ENCODE results near the gene SMPD1.
A peak's percentile ranks its signal among the peaks of the same experiment; 100 is the strongest.
"Not testable (repeated sequence)": the region's sequence is repeated elsewhere in the genome, so short reads cannot be mapped to it uniquely, and the experiment has no call there.

SMPD1 gene

DNA sequence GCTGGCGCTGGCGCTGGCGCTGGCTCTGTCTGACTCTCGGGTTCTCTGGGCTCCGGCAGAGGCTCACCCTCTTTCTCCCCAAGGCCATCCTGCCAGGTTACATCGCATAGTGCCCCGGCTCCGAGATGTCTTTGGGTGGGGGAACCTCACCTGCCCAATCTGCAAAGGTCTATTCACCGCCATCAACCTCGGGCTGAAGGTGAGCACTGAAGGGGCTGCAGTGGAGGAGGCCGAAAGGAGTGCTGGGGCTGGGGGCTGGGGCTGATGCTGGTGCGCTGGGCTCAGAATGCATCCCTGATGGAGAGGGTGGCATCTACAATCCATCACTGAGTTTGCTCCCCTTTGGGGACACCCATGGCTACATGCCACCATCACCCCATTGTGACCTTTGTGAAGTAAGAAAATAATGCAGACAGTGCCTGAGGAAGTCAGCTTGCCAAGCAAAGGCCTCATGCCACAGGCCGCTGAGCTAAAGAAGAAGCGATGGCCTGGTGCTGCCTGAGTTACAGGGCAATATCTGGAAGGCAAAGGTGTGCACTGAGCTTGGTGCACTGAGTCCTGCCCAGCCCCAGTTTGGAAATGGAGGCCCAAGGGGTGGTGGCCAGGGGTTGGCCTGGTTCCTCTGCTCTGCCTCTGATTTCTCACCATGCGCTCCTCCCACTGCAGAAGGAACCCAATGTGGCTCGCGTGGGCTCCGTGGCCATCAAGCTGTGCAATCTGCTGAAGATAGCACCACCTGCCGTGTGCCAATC, 620 bp downstream of the SMPD1 start:
- no peak for DNase-seq

- DNase-seq, result no peak
These were observed 1.4 kb downstream of the SMPD1 start for GRCh38 chr11:6391537-6392134.

GRCh38 chr11:6392251-6392650, 2.0 kb downstream of the SMPD1 start:
- DNase-seq, result not testable (repeated sequence)

- DNase-seq, result no peak
These were observed 3.9 kb downstream of the SMPD1 start for GRCh38 chr11:6393989-6394670.

GRCh38 chr11:6395470-6396060, 5.3 kb downstream of the SMPD1 start:
- no peak for DNase-seq

- DNase-seq, result no peak
These were observed 6.9 kb downstream of the SMPD1 start for GRCh38 chr11:6397156-6397555.

DNA sequence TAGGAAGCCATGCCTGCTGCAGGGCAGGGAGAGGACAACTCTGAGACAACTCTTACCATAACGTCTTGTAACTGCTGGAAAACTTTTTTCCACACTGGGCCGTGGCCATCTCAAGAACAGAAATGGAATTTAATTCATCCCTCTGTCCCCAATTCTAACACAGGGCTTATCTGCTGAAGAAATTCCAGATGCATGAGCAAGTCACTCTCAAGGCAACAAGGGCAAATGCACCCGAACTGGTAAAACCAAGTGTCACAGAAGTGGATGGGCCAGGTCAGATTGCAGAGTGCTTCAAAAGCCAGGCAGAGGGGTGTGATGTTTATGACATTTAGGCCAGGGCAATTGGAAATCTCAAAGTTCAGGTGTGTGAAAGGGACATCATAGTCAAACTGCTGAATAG, 7.4 kb downstream of the SMPD1 start:
- no peak for DNase-seq

- no peak for DNase-seq
These were observed 10.4 kb downstream of the SMPD1 start for GRCh38 chr11:6400431-6401345.

DNA sequence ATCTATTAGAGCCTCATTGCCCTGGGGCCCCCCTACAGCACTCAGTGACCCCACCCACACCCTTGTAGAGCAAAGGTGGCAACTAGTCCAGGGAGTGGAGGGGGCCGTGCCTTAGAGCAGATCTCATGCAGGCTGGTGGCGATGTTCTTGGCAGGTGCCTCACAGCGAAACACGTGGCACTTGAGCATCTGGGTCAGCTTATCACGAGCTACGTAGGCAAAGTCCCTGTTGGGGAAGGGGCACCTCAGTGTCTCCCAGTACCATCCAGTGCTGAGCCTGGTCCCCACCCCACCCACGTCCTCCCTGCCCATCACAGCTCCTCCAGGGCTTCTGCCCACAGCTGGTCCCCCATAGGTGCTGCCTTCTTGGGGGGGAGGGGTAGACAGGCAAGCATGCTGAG, 11.2 kb downstream of the SMPD1 start:
- no peak for DNase-seq

DNA sequence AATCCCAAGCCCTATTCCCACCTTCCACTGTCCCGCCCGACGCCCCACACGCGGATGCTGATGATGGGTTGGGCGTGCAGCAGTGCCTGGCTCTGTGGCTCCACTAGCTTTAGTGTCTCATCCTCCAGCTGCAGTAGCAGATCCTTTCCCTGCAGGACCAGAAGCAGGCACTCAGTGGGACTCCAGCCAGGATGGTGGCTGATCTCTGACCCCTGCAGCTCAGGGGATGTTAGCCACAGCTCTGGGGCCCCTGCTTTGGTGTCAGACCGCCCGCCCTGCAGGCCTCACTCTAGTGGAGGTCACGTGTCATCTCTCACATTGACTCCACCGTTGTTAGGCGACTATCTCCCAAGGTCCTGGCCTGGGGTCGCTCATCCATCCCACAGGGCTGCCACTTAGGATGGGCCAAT, 11.8 kb downstream of the SMPD1 start:
- no peak for DNase-seq

DNA sequence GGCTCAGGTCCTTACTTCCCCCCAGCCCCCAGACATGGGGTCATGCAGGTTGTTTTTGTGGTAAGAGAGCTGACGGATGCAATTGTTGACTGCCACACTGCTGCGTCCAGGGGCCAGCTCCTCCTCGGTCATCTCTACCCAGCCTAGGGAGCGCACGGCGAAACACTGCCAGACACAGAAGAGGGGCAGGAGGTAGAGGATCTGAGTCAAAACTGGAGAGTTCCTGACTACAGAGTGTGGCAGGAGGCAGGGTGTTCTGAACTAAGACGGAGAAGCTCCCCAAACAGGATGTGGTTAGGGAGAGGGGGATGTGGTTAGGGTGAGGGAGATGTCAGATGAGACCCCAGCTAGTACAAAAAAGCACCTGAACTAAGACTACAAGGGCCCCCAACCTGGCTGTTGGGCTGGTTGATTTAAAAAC, 12.3 kb downstream of the SMPD1 start:
- DNase-seq, result peak; percentile 39 to 50

GRCh38 chr11:6403539-6403938, 13.3 kb downstream of the SMPD1 start:
- DNase-seq, result no peak

DNA sequence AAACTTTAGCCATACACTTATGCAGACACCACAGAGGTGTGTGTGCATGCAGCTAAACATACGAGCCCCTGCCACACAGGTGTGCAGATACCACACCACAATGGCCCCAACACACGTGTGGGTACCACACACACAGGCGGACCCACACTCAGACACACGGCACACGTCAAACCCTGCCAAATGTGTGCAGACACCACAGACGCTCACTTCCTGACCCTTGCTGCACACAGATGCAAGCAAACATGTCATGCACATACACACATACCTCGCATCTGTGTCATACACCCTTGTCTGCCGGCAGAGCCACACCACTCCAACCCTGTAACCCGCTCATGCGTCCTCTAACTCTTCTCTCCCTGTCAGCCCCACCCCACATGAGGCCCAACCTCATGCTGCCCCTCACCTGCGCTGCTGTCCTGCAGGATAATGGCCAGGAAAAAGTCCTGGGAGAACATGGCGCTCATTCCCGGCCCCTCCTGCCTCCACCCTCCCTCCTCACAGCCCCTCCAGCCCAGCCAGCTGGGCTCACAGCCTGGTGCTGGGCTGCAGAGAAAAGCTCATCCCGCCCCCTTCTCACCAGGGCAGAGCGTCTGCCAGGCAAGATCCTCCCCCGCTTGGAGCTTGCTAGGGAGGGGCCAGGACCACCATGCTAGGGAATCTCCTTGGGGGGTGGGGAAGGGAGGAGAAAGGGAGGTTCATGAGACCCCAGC, 14.2 kb downstream of the SMPD1 start:
- DNase-seq, result no peak

DNA sequence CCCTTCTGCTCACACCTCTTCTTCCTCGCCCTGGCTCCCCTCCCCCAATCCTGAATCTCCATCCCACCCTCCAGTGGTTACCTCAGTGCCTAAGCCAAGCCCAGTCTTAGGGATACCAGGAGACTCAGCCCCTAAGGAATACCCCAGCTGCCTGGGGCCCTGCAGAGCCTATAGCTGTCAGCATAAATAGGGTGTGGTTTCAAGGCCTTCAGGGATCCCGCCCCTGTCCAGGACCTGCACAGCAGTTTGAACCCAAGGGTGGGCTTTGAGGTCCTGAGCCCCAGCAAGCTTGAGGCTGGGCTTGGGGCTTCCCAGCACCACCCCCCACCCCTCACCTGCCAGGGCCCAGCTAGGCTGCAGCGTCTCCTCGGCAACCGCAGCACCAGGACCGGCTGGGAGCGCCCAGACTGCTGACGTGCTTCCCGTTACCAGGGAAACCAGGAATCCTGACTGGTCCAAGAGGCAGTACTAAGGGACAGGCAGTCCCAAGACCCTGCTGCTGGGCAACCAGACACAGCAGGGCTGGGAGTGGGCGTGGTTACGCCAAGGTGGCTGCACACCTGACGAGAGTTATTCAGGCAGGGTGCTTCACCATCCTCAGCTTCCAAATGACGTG, 14.9 kb downstream of the SMPD1 start:
- DNase-seq, result no peak

GRCh38 chr11:6405846-6406245, 15.6 kb downstream of the SMPD1 start:
- DNase-seq, result no peak

DNA sequence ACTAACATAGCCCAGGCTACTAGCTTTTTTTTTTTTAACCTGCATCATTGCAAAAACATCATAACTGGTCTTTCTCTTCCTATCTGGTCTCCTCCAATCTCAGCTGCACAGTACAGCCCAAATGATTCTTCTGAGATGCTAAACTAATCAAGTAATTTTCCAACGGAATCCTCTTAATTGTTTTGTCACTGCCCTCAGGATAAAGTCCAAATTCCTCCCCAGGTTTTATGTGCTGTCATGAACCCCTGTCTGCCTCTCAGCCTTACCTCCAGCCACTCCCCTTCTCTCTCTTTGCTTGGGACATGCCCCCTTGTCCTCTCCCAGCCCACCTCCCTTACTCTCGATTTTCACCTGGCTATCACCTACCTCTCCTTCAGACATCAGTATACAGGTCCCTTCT, 16.1 kb downstream of the SMPD1 start:
- DNase-seq, result no peak

DNA sequence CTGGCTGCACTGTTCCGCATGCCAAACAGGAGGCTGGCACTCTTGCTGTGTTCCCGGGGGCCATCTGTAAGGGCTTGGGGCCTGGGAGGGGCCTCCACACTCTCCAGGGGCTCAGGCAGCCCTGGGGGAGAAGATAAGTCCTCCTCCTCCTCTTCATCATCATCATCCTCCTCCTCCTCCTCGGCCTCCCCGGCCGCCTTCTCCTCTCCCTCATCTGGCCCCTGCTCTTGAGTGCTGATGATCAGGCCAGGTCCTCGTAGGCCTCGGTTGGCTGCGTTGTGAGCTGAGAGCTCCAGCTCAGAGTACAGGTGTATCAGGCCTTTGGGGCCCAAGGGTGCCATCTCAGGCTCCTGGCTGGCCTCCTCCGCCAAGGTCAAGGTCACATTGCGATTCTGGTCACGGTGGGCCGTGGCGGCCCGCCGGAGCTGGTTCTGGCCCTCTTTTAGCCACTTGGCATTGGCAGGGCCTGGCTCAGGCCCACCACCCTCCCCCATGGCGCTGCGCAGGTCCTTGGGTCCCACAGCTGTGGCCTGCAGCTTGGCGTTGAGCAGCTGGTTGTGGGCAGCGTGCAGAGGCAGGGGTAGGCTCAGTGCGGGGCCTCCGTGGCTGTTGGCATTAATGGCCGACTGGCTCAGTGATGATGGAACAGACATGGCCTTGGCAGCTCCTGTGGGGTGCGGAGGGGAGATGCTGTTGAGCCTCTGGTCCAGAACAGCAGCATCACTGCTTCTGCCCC, 20.6 kb downstream of the SMPD1 start:
- no peak for DNase-seq

DNA sequence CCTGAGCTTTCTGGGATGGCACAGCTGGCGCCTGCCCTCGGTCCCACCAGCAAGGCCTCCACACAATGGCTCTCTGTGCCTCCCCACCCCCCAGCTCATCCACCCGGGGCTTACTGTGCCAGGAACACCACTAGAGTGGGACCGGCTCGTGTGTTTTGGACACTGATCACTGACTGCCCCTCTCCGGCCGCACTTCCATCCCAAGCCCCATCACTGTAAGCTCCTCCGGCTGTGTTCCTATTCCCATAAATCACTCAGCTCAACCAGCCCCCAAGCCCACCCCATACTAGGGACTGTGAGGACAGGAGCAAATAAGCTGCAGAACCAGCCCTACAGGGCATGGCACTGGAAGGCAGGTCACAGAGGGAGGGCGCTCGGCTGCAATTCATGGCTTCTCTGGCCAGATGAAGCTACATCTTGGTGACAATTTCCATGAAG, 21.3 kb downstream of the SMPD1 start:
- no peak for DNase-seq

DNA sequence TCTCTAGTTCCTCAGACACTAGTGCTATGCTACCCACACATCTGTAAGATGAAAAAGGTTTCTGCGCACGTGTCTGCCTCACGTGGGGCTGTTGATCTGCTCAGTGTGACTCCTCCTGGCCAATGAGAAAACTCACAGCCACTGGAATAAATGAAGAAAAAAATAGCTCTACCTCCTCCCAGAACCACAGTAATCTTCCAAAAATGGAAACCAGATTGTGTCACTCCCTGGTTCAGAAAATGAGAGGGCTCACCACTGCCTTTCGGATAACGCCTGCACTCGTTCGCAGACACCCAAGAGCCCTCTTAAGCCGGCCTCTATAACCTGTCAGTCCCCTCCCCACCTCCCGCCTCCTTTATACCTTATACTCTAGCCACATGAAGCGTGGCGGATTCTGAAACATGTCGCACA, 23.5 kb downstream of the SMPD1 start:
- DNase-seq, result peak in 1 of 2 donors; percentile 49

DNA sequence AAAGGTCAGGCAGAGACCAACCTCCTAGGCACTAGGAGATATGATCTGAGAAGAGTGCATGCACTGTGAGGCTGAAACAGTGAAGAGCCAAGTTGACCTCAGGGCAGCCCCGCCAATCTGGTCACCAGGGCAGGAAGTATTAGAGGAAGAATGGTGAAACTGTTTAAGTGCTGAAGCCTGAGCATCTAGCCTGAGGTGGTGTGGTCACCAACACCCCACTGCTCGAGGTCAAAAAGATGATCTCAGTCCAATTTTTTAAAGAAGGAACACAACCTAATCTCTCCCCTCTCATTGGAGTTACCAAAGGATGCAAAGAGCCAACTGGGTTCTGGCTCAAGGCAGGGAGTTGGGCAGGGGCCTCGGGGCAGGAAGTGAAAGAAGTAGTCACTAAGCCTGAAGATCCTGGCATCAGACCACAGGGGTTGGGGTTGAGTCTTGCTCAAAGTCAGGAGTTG, 24.6 kb downstream of the SMPD1 start:
- no peak for DNase-seq

- no peak for DNase-seq
These were observed 25.5 kb downstream of the SMPD1 start for GRCh38 chr11:6415797-6416196.

All from stimulated activated CD4-positive, alpha-beta T cell treated with anti-CD3 and anti-CD28 coated beads, Interleukin-2, amount 100 ng/mL, for 48 hours (primary cell).